Activated naive CD8-positive, alpha-beta T cell treated with anti-CD3 and anti-CD28 coated beads, Interleukin-2, amount 50 U/mL, for 16 hours (primary cell): Measurements from ENCODE around the gene AURKB.
"Not testable (repeated sequence)": the region's sequence is repeated elsewhere in the genome, so short reads cannot be mapped to it uniquely, and the experiment has no call there.

ENCODE experiments used
- DNase-seq: peaks from one replicate; pipeline ENCODE4 v3.0.0-alpha.2; 2020; ENCODE audit warnings: low read depth, low spot score

AURKB gene

DNA sequence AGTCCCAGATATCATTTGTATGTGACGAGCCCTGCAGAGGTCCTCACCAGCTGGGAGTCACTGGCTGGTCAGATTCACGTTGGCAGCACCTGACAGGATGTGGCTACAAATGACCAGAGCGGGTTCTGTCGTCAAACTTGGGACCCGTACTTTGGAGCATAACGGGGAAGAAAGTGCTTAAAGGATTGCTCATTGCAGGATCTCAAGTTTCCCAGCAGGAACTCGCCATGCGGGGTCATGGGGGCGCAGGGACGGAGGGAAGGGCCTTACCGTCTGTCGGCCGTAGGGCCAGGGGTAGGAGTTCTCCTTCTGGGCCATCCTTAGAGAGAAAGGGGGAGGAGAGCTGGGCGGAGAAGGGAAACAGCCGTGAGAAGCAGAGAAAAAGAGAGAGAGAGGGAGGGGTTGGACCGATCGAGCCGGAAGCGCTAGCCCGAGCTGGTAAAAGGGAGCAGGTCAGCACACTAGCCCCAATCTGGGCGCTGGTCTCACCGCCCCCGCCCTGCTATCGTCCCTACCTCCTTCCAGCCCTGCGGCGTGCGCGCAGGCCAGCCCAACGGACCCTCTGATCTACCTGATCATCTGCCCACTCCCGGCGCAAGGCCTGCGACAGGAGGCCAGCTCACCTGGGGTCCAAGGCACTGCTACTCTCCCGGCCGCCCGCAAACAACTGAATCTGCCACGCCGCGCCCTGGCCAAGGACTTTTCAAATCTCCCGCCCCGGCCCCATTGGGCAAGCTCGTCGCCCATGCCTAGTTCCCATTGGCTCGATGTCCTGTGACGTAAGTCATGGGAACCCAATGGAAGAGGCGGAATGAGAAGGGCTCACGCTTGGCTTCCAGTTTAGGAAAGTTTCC lies at the start of gene AURKB:
Gene AURKB, minus strand, starts transcription at position 669 of the 854 bp plus-strand sequence. Its CDS starts 351 bp downstream, at position 318.
- DNase-seq = peak; percentile 78

- no peak for DNase-seq
Measured at GRCh38 chr17:8257801-8258200, 47.4 kb upstream of the AURKB start.

DNA sequence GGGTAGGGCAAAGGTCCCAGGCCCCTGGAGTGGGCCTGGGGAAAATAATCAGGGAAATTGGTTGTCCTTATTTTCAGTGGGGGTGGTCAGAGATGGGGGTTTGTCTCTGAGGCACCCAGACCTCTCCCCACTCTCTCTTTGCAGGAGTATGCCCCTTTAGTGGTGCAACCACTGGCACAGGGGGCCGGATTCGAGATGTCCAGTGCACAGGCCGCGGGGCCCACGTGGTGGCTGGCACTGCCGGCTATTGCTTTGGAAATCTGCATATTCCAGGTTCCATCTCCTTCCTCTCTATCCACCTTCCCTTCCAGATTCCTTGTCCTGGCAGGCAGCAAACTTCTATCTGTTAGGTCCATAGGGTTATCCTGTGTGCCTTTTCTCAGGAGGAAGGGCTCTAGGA lies 46.3 kb upstream of the AURKB start:
- no peak for DNase-seq

DNA sequence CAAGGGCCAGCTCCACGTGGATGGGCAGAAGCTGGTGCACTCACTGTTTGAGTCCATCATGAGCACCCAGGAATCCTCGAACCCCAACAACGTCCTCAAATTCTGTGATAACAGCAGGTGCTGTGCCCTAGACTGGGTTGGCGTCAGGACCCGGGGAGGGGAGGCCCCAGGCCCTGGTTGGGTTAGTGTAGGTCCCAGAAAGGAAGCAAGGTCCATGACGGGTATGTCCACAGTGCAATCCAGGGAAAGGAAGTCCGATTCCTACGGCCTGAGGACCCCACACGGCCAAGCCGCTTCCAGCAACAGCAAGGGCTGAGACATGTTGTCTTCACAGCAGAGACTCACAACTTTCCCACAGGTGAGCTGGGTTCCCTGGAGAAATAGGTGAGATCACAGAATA lies 45.9 kb upstream of the AURKB start:
- no peak for DNase-seq

GRCh38 chr17:8255499-8255898 lies 45.1 kb upstream of the AURKB start:
- no peak for DNase-seq

DNA sequence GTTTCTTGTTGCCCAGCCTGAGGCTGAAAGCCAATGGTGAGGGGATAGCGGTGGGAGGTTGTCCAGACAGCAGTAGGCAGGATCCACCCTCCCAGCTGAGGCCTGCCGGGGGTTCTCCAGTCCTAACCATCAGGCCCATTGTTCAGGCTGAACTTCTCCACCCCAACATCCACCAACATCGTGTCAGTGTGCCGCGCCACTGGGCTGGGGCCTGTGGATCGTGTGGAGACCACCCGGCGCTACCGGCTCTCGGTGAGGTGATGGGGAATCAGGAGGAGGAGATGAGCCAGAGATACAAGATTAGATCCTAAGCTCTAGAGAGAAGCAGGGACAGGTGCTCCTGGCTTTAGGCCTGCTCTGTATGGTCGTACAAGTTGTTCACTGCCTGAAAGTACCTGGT lies 44.5 kb upstream of the AURKB start:
- DNase-seq = no peak

DNA sequence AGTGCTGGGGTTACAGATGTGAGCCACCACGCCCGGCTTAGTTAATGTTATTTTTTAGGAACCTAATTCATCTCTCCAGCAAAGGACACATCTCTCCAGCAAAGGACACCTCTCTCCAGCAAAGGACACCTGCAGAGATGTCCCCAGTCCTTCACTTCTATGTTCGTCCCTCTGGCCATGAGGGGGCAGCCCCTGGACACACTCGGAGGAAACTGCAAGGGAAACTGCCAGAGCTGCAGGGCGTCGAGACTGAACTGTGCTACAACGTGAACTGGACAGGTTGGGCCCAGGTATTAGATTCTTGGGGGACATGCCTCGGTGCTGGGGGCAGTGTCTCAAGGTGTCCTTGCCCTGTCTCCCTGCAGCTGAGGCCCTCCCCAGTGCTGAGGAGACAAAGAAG lies 43.4 kb upstream of the AURKB start:
- DNase-seq = no peak

GRCh38 chr17:8251411-8251810 lies 41.0 kb upstream of the AURKB start:
- DNase-seq = not testable (repeated sequence)

GRCh38 chr17:8249621-8250500 lies 39.5 kb upstream of the AURKB start:
- no peak for DNase-seq

DNA sequence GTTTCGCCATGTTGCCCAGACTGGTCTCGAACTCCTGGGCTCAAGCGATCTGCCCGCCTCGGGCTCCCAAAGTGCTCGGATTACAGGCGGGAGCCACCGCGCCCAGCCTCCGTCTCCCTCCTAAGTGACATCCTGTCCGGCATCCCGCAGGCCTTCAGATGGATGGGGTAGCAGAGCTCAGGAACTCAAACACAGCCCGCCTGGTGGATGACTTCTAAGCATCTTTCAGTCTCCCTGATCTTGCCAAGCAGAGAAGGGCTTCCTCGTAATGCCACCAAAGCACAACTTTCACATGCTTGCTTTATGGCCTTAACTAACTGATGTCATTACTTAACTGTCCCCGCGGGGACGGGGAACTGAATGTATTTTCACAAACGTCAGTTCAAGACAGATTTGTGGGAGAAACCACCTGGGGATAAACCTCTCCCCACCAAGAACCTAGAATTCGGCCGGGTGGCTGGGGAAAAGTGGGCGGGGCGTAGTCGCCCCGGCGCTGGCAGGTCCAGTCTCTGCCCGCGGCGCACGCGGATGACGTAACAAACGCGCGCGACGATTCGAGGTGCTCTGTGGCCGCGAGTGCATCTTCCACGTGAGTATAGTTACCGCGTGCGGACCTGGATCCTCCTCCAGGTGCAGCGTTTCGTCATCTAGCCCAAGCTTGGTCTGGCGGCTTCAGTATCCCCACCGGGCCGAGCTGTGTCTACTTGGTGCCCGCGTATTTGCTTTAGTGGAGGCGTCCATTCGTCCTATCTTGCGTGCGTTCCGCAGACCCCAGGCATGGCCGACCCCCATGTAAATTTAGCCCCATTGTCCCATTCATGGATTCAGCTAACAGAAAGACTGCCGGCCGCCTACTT lies 38.6 kb upstream of the AURKB start, which contains the start of gene PFAS:
Gene PFAS, plus strand, starts transcription at position 539 of the 857 bp plus-strand sequence. CDS start 4,649 bp downstream, outside the sequence.
- peak; percentile 92 for DNase-seq

DNA sequence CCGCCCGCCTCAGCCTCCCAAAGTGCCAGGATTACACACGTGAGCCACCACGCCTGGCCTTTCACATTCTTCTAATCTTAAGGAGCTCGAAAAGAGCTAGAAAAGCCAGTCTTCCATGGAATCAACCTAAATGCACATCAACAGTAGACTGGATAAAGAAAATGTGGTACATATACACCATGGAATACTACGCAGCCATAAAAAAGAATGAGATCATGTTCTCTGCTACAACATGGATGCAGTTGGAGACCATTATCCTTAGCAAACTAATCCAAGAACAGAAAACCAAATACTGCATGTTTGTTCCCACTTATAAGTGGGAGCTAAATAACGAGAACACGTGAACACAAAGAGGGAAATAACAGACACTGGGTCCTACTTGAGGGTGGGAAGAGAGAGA lies 34.4 kb upstream of the AURKB start:
- DNase-seq = no peak

DNA sequence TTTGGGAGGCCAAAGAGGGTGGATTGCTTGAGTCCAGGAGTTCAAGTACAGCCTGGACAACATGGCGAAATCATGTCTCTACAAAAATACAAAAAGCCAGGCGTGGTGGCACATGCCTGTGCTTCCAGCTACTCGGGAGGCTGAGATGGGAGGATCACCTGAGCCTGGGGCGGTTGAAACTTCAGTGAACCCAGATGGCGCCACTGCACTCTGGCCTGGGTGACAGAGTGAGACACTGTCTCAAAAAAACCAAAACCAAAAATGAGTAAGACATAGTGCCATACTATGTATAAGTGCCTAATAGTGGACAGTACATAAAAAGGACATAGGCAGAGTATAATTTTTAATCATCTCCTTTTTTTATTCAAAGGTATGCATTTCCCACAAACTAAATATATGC lies 33.5 kb upstream of the AURKB start:
- DNase-seq = no peak

DNA sequence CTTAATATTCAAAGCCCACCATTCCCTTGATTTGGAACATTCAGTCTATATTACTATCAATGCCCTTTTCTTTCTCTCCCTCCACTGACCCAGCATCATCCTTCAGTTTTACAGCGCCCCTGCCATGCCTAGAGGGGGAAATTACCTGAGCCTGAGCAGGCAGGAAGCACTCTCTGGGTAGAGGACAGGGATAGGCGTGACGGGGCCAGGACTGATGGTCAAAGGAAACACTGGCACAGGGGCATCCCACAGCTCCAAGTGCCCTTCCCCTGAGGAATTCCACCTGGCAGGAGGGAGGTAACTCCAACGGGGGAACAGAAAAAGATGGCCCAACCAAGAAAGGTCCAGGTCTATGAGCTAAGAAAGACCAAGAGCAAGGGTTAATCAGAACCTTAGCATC lies 27.5 kb upstream of the AURKB start:
- no peak for DNase-seq

- DNase-seq = no peak
Measured at GRCh38 chr17:8237175-8237574, 26.8 kb upstream of the AURKB start.

DNA sequence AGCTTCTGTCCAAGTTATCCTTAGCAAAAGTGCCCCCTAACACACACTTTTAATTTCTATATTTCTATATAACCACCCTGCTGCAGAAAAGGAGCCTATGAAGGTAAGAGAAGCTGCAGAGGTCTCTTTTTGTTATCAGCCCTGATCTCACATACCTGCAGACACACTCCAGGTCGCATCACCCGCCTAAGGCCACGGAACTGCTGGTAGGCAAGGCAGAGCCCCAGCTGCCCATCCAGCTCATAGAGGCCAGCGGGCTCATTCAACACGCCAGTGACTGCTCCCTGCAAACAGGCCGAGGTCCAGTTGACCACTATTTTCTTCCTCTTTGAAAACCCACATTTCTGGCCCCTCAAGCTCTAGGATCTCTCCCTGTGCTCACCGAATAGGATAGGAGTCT lies 25.3 kb upstream of the AURKB start:
- DNase-seq = no peak

DNA sequence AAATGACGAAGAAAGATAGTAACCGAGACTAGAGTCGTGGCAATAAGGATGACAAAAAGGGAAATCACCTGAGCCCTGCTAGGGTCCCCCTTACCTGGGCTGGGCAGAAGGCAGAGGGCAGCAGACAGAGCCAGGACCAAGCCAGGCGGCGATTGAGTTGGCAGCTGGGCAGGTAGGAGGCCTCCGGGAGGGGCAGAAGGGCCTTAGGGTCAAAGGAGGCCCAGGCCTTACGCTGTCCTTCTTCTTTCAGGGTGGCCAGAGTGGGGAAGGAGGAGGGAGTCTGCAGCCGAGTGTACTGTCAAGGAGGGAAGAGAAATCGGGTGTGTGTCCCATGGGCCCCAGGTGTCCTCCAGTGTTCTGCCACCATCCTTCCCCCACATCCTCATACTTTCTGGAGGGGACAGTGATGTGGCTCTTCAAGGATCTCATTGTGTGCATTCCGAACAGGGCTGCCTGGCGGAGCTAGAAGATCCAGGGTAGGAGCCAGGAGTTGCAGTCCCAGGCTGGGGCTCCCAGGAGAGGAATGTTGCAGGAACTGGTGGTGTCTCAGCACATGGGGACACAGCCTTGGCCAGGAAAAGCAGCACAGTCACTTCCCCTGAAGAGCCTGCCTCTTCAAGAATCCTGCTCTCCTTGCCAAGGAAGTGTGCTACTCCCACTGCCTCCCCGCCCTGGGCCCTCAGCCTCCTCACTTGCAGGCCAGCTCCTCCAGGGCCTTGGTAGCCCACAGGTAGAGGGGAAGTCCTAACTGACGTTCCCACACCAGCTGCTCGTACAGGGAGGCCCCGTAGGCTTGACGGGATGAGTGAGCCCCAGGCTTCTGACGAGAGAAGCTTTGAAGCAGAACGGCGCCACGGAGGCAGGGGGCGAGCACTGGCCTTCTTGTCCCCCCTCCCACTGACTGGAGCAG lies 24.2 kb upstream of the AURKB start:
- no peak for DNase-seq

DNA sequence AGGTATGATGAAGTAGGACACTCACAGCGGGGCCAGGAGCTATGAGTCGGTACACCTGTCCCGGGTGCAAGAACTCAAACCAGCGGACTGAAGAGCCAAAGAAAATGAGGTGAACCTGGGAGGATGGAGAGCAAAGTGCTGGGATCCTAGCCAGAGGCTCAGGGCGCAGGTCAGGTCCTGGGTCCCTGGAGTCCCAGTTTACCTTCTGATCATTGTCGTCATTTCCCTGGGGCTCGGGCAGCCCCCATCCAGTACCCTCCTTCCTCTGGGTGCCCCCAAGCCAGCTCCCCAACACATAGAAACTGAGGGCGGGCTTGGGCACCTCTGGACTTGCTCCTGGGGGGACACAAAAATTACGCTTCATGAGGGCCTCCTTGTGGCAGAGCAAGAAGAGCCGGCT lies 21.3 kb upstream of the AURKB start:
- DNase-seq = no peak

DNA sequence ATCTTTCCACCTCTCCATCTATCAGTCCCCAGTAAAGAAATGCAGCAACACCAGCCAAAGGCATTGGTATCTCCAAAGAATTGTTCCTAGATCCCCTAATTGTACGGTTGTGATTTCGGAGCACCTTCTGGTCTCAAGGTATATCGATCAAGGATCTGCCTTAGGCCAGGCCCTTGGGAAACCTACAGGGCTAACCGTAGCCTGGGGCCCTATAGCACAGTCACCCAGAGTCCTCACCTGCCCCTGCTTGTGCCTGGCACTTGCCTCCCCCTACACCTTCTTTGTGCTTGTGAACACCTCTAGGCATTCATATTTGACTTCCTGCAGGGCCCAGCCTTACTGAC lies 16.8 kb upstream of the AURKB start:
- no peak for DNase-seq

GRCh38 chr17:8226536-8227237 lies 16.3 kb upstream of the AURKB start:
- DNase-seq = no peak
